PC-9 (cell line): ENCODE measurements around the gene CPED1. TPM values are rescaled to one million over a fixed set of nuclear protein-coding genes. Genes with fewer than 3 reads are reported as not detected.

Experiments
- BruUV-seq: library from RNA; stranded (reverse); fragments of 400-500 nt; replicated peaks from 2 replicates; lab custom pipeline; 2021; lab: Mats Ljungman, UMichigan
- CTCF ChIA-PET: fragments of 300-600 bp; sonication (Branson Sonifier 250); formaldehyde crosslinking; loops from one replicate; lab custom pipeline; 2022; ENCODE audit warnings: antibody characterized with exemption; lab: Charles Lee
- POLR2A ChIA-PET: fragments of 300-600 bp; sonication (Branson Sonifier 250); formaldehyde crosslinking; loops from one replicate; lab custom pipeline; 2022; ENCODE audit warnings: antibody characterized with exemption; ENCODE audit not compliant: unreplicated experiment; lab: Charles Lee
- DNase-seq, 2 experiments: peaks; one replicate each; pipeline versions ENCODE4 v3.0.0 to v3.0.0-alpha.2; 2015 to 2022; ENCODE audit warnings: mixed read lengths in 1 of 2
- H2AFZ ChIP-seq: fragments of 200-600 bp; sonication (generic); 2 replicates; pipeline ENCODE4 v1.8.1; 2017; ENCODE audit warnings: antibody characterized with exemption
- H3F3A ChIP-seq: fragments of 200-600 bp; sonication (generic); 2 replicates; pipeline ENCODE4 v1.8.1; 2017; ENCODE audit warnings: antibody characterized with exemption, mild to moderate bottlenecking, low read depth; ENCODE audit not compliant: insufficient read depth
- H3K27ac ChIP-seq: fragments of 200-600 bp; sonication (generic); 2 replicates; pipeline ENCODE4 v1.6.1; 2016; ENCODE audit warnings: mixed run types
- H3K27me3 ChIP-seq: fragments of 200-600 bp; sonication (generic); 2 replicates; pipeline ENCODE4 v1.6.1; 2016; ENCODE audit warnings: low read depth, mixed run types; ENCODE audit not compliant: insufficient read depth
- H3K36me3 ChIP-seq: fragments of 200-600 bp; sonication (generic); 2 replicates; pipeline ENCODE4 v1.6.1; 2016; ENCODE audit warnings: low read depth, mixed run types
- H3K4me1 ChIP-seq: fragments of 200-600 bp; sonication (generic); replicated peaks from 2 replicates; pipeline ENCODE4 v1.6.1; 2016; ENCODE audit warnings: mixed run types; ENCODE audit not compliant: insufficient read depth
- H3K4me2 ChIP-seq: fragments of 200-600 bp; sonication (generic); 2 replicates; pipeline ENCODE4 v1.6.1; 2017; ENCODE audit warnings: mixed run types
- H3K4me3 ChIP-seq: fragments of 200-600 bp; sonication (generic); 2 replicates; pipeline ENCODE4 v1.6.1; 2016; ENCODE audit warnings: mixed run types
- H3K79me2 ChIP-seq: fragments of 200-600 bp; sonication (generic); 2 replicates; pipeline ENCODE4 v1.6.1; 2017; ENCODE audit warnings: low read depth, mixed run types
- H3K9me2 ChIP-seq: fragments of 200-600 bp; sonication (generic); 2 replicates; pipeline ENCODE4 v1.8.1; 2017; ENCODE audit warnings: mild to moderate bottlenecking; ENCODE audit not compliant: insufficient read depth
- H3K9me3 ChIP-seq: fragments of 200-600 bp; sonication (generic); 2 replicates; pipeline ENCODE4 v1.8.1; 2016; ENCODE audit warnings: low read depth; ENCODE audit not compliant: insufficient read depth
- H4K20me1 ChIP-seq: fragments of 200-600 bp; sonication (generic); 2 replicates; pipeline ENCODE4 v1.8.1; 2017; ENCODE audit not compliant: insufficient read depth
- CTCF ChIP-seq: fragments of 200-600 bp; sonication (generic); conservative IDR thresholded peaks from 2 replicates; pipeline ENCODE4 v1.6.1; 2017; ENCODE audit warnings: mixed run types, antibody characterized with exemption, mild to moderate bottlenecking, moderate library complexity
- EZH2 ChIP-seq: fragments of 200-600 bp; sonication (generic); IDR thresholded peaks from 2 replicates; pipeline ENCODE4 v1.8.0; 2017; ENCODE audit warnings: antibody characterized with exemption, low read depth
- intact Hi-C: fragments of 100-400 bp; cut with micrococcal nuclease; formaldehyde crosslinking; loops from one replicate; pipeline ENCODE4 v1.10.0; 2022; ENCODE audit not compliant: unreplicated experiment
- total RNA-seq: library from RNA; stranded (reverse); gene quantifications from 2 replicates; pipeline ENCODE4 v1.2.3, GENCODE V29; 2021

CPED1 gene
- total RNA-seq, 1 experiment from 2014 or later: 2.4 TPM

DNA sequence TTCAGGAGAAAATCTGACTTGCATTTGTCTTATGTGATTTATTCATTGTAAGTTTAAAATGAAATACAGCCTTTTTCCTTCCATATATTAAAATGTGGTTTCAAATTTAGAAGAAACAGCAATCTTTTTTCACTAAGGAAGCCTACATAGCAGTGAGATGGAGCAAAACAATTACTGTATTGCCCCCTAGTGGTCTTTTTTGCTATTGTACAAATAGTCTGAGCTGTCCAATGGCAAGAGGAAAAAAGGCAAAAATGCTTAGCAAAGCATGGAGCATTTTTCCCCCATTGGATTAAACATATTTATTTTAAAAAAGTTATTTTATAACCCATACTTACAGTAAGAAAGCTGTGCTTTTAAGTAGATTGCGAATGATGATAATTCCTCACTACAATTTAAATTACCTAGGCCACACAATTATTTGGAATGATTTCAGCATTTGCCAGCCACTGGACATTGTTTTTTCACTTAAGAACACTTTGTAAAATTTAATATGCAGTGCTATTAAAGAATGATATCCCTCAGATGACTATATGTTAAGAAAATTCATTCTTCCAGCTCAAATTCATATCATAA, 119.5 kb downstream of the CPED1 start:
- Histone ChIP-seq H3K9me2 (no peaks in the 10 kb centered on the region), H3K9me3 (no peaks in the 10 kb centered on the region), H4K20me1 (no peaks in the 10 kb centered on the region), H2AFZ (no peak overlapping the region), H3K4me2 (no peak overlapping the region), H3K27ac (no peak overlapping the region), H3K4me1 (peaks cover 14% of the 10 kb centered on the region), H3K27me3 (no peaks in the 10 kb centered on the region), H3K36me3 (no peaks in the 10 kb centered on the region), H3K4me3 (no peak overlapping the region), H3K79me2 (no peaks in the 10 kb centered on the region), H3F3A (peaks cover 4% of the 10 kb centered on the region; the same call in 1 of the 2 replicates)
- peak in 1 of 2 experiments; percentile 62 for DNase-seq
- ChIA-PET POLR2A (no interaction called here), CTCF (interaction anchor here (0.5 to 0.9 kb wide), 5 partner anchors 25 to 1428 kb away, joined by 3 to 6 read pairs (median 4); partner anchors contain the start of gene CPED1)
- BruUV-seq: no TSS peak
- peak; percentile 89 for TF ChIP-seq CTCF
- no peak for TF ChIP-seq EZH2
- intact Hi-C loops: loop anchor here (1.0 to 10.0 kb wide), 5 partner anchors 121 to 1173 kb away; no protein-coding TSS in a partner anchor

- CTCF ChIA-PET: no interaction called here
- POLR2A ChIA-PET: interaction anchor here (0.6 kb wide), 1 partner anchor 1021 kb away, joined by 9 read pairs; no protein-coding TSS in a partner anchor
- H3K4me3 ChIP-seq: no peak overlapping the region
- no peaks in the 10 kb centered on the region for H3K9me3 ChIP-seq
- H3F3A ChIP-seq: peaks cover 5% of the 10 kb centered on the region; the same call in 1 of the 2 replicates
- BruUV-seq: no TSS peak
- intact Hi-C loops: loop anchor here (5.0 to 10.0 kb wide), 4 partner anchors 302 to 1174 kb away; no protein-coding TSS in a partner anchor
- H2AFZ ChIP-seq: no peak overlapping the region
- no peaks in the 10 kb centered on the region for H3K36me3 ChIP-seq
- no peaks in the 10 kb centered on the region for H3K27me3 ChIP-seq
- no peak overlapping the region for H3K4me2 ChIP-seq
- DNase-seq: no peak
- H3K79me2 ChIP-seq: no peaks in the 10 kb centered on the region
- H4K20me1 ChIP-seq: no peaks in the 10 kb centered on the region
- peaks cover 13% of the 10 kb centered on the region for H3K4me1 ChIP-seq
- no peak overlapping the region for H3K27ac ChIP-seq
- no peaks in the 10 kb centered on the region for H3K9me2 ChIP-seq
- TF ChIP-seq EZH2 (no peak), CTCF (no peak)
Measured at GRCh38 chr7:121109145-121109544, 120.6 kb downstream of the CPED1 start.

DNA sequence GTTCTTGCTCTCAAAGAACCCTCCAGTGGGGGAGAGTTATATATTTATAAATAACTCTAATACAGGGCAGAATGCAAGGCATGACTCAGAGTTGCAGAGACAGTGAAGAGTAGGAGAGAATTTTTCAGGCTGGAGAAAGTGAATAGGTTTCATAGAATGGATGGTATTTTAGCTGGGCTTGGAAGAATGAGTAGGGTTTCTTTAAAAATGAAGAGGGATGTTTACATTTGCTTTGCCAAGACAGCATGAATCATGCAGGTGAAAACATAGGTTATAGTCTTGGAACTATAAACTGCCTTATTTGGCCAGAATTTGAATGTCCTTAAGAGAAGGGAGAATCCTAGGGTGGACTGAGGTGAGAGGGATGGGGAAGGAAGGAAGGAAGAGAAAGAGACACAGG, 124.8 kb downstream of the CPED1 start:
- peaks cover 13% of the 10 kb centered on the region for H3K4me1 ChIP-seq
- DNase-seq: peak in 1 of 2 experiments; percentile 43
- intact Hi-C loops: no loop called here

More for the DNA sequence above, 124.8 kb downstream of the CPED1 start:
- Histone ChIP-seq H3K9me3 (no peaks in the 10 kb centered on the region), H3K4me3 (no peak overlapping the region), H3K27ac (peak overlapping the region; percentile 20; the same call in 1 of the 2 replicates), H3K4me2 (no peak overlapping the region), H3K36me3 (no peaks in the 10 kb centered on the region), H3F3A (peaks cover 5% of the 10 kb centered on the region; the same call in 1 of the 2 replicates), H2AFZ (no peak overlapping the region), H3K79me2 (no peaks in the 10 kb centered on the region), H4K20me1 (no peaks in the 10 kb centered on the region), H3K9me2 (no peaks in the 10 kb centered on the region), H3K27me3 (no peaks in the 10 kb centered on the region)
- ChIA-PET POLR2A (interaction anchor here (0.6 kb wide), 1 partner anchor 462 kb away, joined by 8 read pairs; no protein-coding TSS in a partner anchor), CTCF (no interaction called here)
- TF ChIP-seq CTCF: no peak
- TF ChIP-seq EZH2: no peak
- no TSS peak for BruUV-seq
